ENCODE data around the gene RBMS2. TPM values are rescaled to one million over a fixed set of nuclear protein-coding genes. Genes with fewer than 3 reads are reported as not detected.

Gene RBMS2
- polyA plus RNA-seq, 1 donor (not counting 4 experiments of a cell fraction or from before 2014, with no cell fraction given), result 64.5 TPM

DNA sequence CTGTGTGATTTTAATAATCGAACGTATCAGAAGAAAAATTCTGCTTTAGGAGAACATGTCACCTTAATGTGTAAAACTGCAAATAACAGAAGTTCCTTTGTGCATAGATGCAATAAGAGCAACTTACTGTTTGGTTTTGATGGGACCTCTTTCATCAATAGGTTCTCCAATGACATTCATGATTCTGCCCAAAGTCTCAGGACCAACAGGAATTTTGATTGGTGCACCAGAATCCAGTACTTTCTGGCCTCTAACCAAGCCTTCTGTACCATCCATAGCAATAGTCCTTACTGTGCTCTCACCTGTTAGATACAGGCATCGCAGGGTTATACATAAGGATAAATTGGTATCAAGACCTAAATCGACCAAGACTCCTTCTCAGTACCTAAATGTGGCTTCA, 123.0 kb downstream of the RBMS2 start:
- no peaks in the 10 kb centered on the region for H3K27me3 ChIP-seq (ENCODE audit: control insufficient read depth, extremely low read depth, insufficient read depth, low read length)

DNA sequence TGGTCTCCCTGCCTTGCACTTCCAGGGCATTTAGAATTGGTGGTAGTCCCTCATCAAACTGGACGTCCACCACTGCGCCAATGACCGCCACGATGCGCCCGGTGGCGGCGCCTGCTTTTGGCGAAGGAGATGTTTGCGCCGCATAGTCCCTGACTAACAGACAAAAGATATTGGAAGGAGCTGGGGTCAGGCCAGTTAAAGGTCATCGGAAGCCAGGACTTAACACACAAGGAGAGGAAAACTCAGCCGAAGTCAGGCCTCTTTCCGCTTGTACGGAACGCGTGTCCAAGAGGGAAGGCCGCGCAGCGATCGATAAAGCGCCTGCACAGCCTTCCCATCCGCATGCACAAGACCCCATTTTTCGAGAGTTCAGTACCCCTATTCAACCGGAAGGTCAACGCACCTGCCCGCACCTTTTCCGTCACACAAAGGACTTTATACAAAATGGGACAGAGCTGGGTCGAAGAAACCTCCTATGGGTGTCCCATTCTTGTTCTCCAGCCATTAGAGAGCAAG, 123.6 kb downstream of the RBMS2 start:
- no peaks in the 10 kb centered on the region for H3K9me1 ChIP-seq (ENCODE audit: control insufficient read depth, extremely low read depth, insufficient read depth, low read length)
- dilution Hi-C loops (cut with MboI; ENCODE audit: extremely low pct_ligation_motif_present, low sequenced_read_pairs), result no loop called here
- H3K27me3 ChIP-seq (ENCODE audit: control insufficient read depth, extremely low read depth, insufficient read depth, low read length), result no peaks in the 10 kb centered on the region
- peak overlapping the region; percentile 84 to 97 (median 92) for H3K4me3 ChIP-seq (ENCODE audit: control insufficient read depth in 2 of 3, extremely low read depth in 1 of 3, insufficient read depth in 2 of 3, low read depth in 1 of 3, low read length in 3 of 3)
- H4K20me1 ChIP-seq (ENCODE audit: control insufficient read depth, extremely low read depth, insufficient read depth, low read length), result peaks cover 8% of the 10 kb centered on the region
- DNase-seq (ENCODE audit: low read depth, low spot score) (no peak), FAIRE-seq (no peak)
- H3K4me2 ChIP-seq (ENCODE audit: control insufficient read depth, extremely low read depth, insufficient read depth, low read depth, low read length), result peak overlapping the region; percentile 85
- H3K36me3 ChIP-seq (ENCODE audit: control insufficient read depth in 2 of 2, extremely low read depth in 1 of 2, insufficient read depth in 2 of 2, low read length in 2 of 2), result peaks cover 17 to 26% of the 10 kb centered on the region in 2 experiments
- peaks cover 13% of the 10 kb centered on the region for H3K4me1 ChIP-seq (ENCODE audit: control insufficient read depth, extremely low read depth, insufficient read depth, low read length)
- H2AFZ ChIP-seq (ENCODE audit: control insufficient read depth, low read length), result peak overlapping the region; percentile 50
- peak overlapping the region; percentile 96 for H3K9ac ChIP-seq (ENCODE audit: control insufficient read depth, extremely low read depth, insufficient read depth, low read length)
- peak overlapping the region; percentile 90 for H3K27ac ChIP-seq (ENCODE audit: control insufficient read depth, insufficient read depth, low read length)
- peaks cover 40% of the 10 kb centered on the region for H3K79me2 ChIP-seq (ENCODE audit: control insufficient read depth, insufficient read depth, low read length)
- TF ChIP-seq EZH2 (IDR thresholded peaks at IDR 0.05; ENCODE audit: low read length), result no peak
- TF ChIP-seq, protein P1, sequence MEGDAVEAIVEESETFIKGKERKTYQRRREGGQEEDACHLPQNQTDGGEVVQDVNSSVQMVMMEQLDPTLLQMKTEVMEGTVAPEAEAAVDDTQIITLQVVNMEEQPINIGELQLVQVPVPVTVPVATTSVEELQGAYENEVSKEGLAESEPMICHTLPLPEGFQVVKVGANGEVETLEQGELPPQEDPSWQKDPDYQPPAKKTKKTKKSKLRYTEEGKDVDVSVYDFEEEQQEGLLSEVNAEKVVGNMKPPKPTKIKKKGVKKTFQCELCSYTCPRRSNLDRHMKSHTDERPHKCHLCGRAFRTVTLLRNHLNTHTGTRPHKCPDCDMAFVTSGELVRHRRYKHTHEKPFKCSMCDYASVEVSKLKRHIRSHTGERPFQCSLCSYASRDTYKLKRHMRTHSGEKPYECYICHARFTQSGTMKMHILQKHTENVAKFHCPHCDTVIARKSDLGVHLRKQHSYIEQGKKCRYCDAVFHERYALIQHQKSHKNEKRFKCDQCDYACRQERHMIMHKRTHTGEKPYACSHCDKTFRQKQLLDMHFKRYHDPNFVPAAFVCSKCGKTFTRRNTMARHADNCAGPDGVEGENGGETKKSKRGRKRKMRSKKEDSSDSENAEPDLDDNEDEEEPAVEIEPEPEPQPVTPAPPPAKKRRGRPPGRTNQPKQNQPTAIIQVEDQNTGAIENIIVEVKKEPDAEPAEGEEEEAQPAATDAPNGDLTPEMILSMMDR (optimal IDR thresholded peaks at IDR 0.05 in 1 of 3, IDR thresholded peaks at IDR 0.05 in 1 of 3, conservative IDR thresholded peaks at IDR 0.05 in 1 of 3; ENCODE audit: extremely low read depth in 1 of 3, insufficient read depth in 2 of 3, low read length in 3 of 3), result no peak
- H3K9me3 ChIP-seq (ENCODE audit: control insufficient read depth, low read depth, low read length), result no peaks in the 10 kb centered on the region

More for the DNA sequence above, 123.0 kb downstream of the RBMS2 start:
- H3K9me1 ChIP-seq (ENCODE audit: control insufficient read depth, extremely low read depth, insufficient read depth, low read length), result no peaks in the 10 kb centered on the region
- peak overlapping the region; percentile 85 for H3K4me2 ChIP-seq (ENCODE audit: control insufficient read depth, extremely low read depth, insufficient read depth, low read depth, low read length)
- peaks cover 21 to 30% of the 10 kb centered on the region in 2 experiments for H3K36me3 ChIP-seq (ENCODE audit: control insufficient read depth in 2 of 2, extremely low read depth in 1 of 2, insufficient read depth in 2 of 2, low read length in 2 of 2)
- peak overlapping the region; percentile 84 to 97 (median 92) for H3K4me3 ChIP-seq (ENCODE audit: control insufficient read depth in 2 of 3, extremely low read depth in 1 of 3, insufficient read depth in 2 of 3, low read depth in 1 of 3, low read length in 3 of 3)
- no peak for DNase-seq (ENCODE audit: low read depth, low spot score)
- TF ChIP-seq, protein P1 (optimal IDR thresholded peaks at IDR 0.05 in 1 of 3, IDR thresholded peaks at IDR 0.05 in 1 of 3, conservative IDR thresholded peaks at IDR 0.05 in 1 of 3; ENCODE audit: extremely low read depth in 1 of 3, insufficient read depth in 2 of 3, low read length in 3 of 3), result no peak
- TF ChIP-seq EZH2 (IDR thresholded peaks at IDR 0.05; ENCODE audit: low read length), result no peak
- no peak for FAIRE-seq
- H3K4me1 ChIP-seq (ENCODE audit: control insufficient read depth, extremely low read depth, insufficient read depth, low read length), result peaks cover 13% of the 10 kb centered on the region
- no peak overlapping the region for H2AFZ ChIP-seq (ENCODE audit: control insufficient read depth, low read length)
- H4K20me1 ChIP-seq (ENCODE audit: control insufficient read depth, extremely low read depth, insufficient read depth, low read length), result peaks cover 8% of the 10 kb centered on the region
- H3K9ac ChIP-seq (ENCODE audit: control insufficient read depth, extremely low read depth, insufficient read depth, low read length), result peak overlapping the region; percentile 96
- H3K27ac ChIP-seq (ENCODE audit: control insufficient read depth, insufficient read depth, low read length), result peak overlapping the region; percentile 90
- dilution Hi-C loops (cut with MboI; ENCODE audit: extremely low pct_ligation_motif_present, low sequenced_read_pairs), result no loop called here
- no peaks in the 10 kb centered on the region for H3K9me3 ChIP-seq (ENCODE audit: control insufficient read depth, low read depth, low read length)
- peaks cover 43% of the 10 kb centered on the region for H3K79me2 ChIP-seq (ENCODE audit: control insufficient read depth, insufficient read depth, low read length)

Small RNA genes lying within 50 kb of the gene (small RNA-seq; reads per million reads assigned to genes)
- gene RNU6-343P (ENCODE audit: insufficient read length in 3 of 3, low read depth in 3 of 3, low replicate concordance in 1 of 3) (0 reads per million in 3 experiments), gene SNORD59A (ENCODE audit: insufficient read length in 3 of 3, low read depth in 3 of 3, low replicate concordance in 1 of 3) (138 to 16,304 (median 6,015) reads per million in 3 experiments)

Other genes with a start within 250 kb of the RBMS2 start
- gene CS, start 221.5 kb upstream of the RBMS2 start, polyA plus RNA-seq, result 54.3 to 197 TPM (median 105 TPM) in 3 replicates
- 122 to 162 TPM (median 160 TPM) in 3 replicates for gene CNPY2, start 205.8 kb upstream of the RBMS2 start, polyA plus RNA-seq
- gene PAN2, start 187.8 kb upstream of the RBMS2 start, polyA plus RNA-seq, result 20.0 to 26.3 TPM (median 26.2 TPM) in 3 replicates
- gene IL23A, start 182.9 kb upstream of the RBMS2 start, polyA plus RNA-seq, result 0.68 to 1.6 TPM (median 1.5 TPM) in 3 replicates
- gene STAT2, start 161.7 kb upstream of the RBMS2 start, polyA plus RNA-seq, result 95.8 to 120 TPM (median 109 TPM) in 3 replicates
- not detected in 3 replicates for gene APOF, start 159.0 kb upstream of the RBMS2 start, polyA plus RNA-seq
- gene TIMELESS, start 72.4 kb upstream of the RBMS2 start, polyA plus RNA-seq, result 1.4 to 3.5 TPM (median 2.6 TPM) in 3 replicates
- gene MIP, start 67.2 kb upstream of the RBMS2 start, polyA plus RNA-seq, result not detected in 3 replicates
- gene SPRYD4, start 53.2 kb upstream of the RBMS2 start, polyA plus RNA-seq, result 2.1 to 3.3 TPM (median 3.1 TPM) in 3 replicates
- gene GLS2, start 33.7 kb upstream of the RBMS2 start, polyA plus RNA-seq, result 0.63 to 0.87 TPM (median 0.68 TPM) in 3 replicates
- 55.7 to 63.7 TPM (median 56.6 TPM) in 3 replicates for gene BAZ2A, start 108.5 kb downstream of the RBMS2 start, polyA plus RNA-seq
- 1,041 to 1,488 TPM (median 1,355 TPM) in 3 replicates for gene ATP5F1B, start 124.2 kb downstream of the RBMS2 start, polyA plus RNA-seq
- 53.0 to 136 TPM (median 112 TPM) in 3 replicates for gene PTGES3, start 166.5 kb downstream of the RBMS2 start, polyA plus RNA-seq
- gene NACA, start 203.5 kb downstream of the RBMS2 start, polyA plus RNA-seq, result 649 to 953 TPM (median 747 TPM) in 3 replicates
- 2.7 to 12.0 TPM (median 10.1 TPM) in 3 replicates for gene PRIM1, start 230.5 kb downstream of the RBMS2 start, polyA plus RNA-seq
- gene HSD17B6, start 241.5 kb downstream of the RBMS2 start, polyA plus RNA-seq, result 0.21 to 1.3 TPM (median 0.45 TPM) in 3 replicates